ENCODE results near the gene SLC45A2. TPM values are rescaled to one million over a fixed set of nuclear protein-coding genes. Genes with fewer than 3 reads are reported as not detected.
"Not testable (repeated sequence)": the region's sequence is repeated elsewhere in the genome, so short reads cannot be mapped to it uniquely, and the experiment has no call there.

SLC45A2 gene, protein sequence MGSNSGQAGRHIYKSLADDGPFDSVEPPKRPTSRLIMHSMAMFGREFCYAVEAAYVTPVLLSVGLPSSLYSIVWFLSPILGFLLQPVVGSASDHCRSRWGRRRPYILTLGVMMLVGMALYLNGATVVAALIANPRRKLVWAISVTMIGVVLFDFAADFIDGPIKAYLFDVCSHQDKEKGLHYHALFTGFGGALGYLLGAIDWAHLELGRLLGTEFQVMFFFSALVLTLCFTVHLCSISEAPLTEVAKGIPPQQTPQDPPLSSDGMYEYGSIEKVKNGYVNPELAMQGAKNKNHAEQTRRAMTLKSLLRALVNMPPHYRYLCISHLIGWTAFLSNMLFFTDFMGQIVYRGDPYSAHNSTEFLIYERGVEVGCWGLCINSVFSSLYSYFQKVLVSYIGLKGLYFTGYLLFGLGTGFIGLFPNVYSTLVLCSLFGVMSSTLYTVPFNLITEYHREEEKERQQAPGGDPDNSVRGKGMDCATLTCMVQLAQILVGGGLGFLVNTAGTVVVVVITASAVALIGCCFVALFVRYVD
- total RNA-seq = 0.09 TPM in 1 of 2 replicates, not detected in the other

GRCh38 chr5:33984671-33985124 is at the start of gene SLC45A2:
TSS of gene SLC45A2 (minus strand) at chr5:33984693. CDS start at chr5:33984583, 110 bp downstream.
- no peak for DNase-seq

DNA sequence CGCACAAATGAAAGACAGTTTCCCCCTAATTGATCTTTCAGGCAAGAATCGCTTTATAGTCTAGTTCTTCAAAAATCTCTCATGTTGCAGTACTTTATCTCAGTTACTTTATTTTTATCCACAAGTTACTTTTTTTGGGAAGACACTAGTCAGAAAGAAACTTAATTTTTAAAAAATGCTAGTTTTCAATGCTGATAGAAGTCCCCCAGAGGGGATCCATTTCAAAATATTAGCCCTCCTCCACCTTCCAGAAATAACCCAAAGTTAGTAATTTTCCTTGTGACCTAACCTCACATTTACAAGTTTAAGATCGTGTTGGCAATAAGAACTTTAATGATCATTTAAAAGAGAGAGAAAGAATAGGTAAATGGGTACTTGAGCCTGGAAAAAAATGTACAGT is 47.5 kb upstream of the SLC45A2 start:
- DNase-seq = no peak

- no peak for DNase-seq
Observed at GRCh38 chr5:34031117-34031516, 46.6 kb upstream of the SLC45A2 start.

DNA sequence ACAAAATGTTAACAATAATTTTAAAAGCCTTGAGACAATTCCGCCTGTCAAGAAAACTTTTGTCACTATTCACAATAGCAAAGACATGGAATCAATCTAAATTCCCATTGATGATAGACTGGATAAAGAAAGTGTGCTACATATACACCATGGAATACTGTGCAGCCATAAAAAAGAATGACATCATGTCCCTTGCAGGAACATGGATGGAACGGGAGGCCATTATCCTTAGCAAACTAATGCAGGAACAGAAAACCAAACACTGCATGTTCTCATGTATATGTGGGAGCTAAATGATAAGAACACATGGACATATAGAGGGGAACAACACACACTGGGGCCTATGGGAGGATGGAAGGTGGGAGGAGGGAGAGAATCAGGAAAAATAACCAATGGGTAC is 46.1 kb upstream of the SLC45A2 start:
- not testable (repeated sequence) for DNase-seq

GRCh38 chr5:34030048-34030447 is 45.6 kb upstream of the SLC45A2 start:
- no peak for DNase-seq

DNA sequence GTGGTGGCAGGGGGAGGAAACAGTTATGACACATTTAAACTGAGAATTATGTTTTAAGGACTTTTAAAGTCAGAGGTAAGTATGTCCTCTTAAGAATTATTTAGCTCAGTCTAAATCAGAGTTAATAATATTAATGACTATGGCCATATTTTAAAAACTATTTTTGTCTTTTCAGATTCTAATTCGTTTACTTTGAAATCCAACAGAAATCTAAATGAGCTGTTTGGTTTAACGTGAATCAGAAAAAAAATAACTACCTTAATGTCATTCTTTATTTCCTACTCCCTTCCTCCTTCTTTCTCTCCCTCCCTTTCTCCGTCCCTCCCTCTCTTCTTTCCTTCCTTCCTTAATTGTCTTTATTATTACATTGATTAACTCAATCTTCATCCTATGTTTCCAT is 43.9 kb upstream of the SLC45A2 start:
- DNase-seq = no peak

GRCh38 chr5:34026089-34026761 is 41.7 kb upstream of the SLC45A2 start:
- no peak for DNase-seq

DNA sequence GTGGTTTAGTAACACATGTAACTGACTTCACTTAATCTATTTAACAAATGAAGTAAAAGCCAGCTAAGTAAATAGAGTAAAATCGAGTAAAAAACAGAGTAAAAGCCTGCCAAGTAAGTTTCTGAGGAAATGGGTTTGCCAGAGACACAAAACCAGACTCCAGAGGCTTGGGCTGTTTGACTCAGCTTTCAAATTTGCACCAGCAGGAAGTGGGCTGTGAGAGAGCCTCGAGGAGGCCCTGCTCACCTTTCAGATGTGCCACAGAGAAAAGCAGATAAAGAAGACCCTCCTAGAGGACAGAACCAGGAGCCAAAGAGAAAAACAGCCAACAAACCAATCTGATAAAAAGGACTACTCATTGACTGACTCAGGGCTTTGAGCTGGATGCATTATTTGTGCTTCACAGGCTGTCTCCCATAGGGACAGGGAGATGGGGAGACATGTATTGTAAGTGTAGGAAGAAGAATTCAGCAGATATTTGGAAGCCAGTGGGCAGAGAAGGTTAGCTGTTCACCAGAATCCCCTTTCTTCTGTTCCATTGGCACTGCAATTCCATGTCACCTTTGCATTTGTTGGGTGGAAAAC is 37.7 kb upstream of the SLC45A2 start:
- no peak for DNase-seq

DNA sequence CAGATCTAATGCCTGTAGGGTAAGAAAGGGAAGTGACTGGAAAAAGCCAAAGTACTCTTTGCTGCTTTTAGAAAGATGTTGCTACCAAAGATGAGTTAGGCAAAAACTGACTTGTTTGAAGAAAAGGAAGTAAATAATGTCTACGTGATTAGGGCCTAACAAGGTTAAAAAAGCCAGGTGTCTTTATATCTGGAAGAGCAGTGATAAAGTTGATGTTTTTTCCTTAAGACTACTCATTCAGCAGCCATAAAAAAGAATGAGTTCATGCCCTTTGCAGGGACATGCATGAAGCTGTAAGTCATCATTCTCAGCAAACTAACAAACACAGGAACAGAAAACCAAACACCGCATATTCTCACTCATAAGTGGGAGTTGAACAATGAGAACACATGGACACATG is 36.8 kb upstream of the SLC45A2 start:
- no peak for DNase-seq

GRCh38 chr5:34020726-34021125 is 36.2 kb upstream of the SLC45A2 start:
- DNase-seq = no peak

DNA sequence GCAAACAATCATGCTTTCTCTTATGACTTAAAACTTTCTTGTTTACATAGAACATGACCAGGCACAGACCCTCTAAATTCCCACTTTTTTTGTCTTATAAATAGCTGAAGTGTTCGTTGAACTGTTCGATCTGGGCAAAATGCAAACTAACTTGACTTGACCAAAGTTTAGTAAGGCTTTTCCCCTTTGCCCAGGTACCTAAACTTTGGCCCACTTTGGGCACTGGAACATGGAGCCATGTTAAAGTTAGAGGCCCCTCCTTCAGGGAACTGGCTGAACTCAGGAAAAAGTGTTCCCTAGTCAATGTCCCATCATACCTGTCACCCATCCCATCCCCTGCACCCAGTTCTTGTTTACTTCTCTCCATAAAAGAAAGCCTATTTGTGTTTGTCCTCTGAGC is 32.8 kb upstream of the SLC45A2 start:
- DNase-seq = no peak

DNA sequence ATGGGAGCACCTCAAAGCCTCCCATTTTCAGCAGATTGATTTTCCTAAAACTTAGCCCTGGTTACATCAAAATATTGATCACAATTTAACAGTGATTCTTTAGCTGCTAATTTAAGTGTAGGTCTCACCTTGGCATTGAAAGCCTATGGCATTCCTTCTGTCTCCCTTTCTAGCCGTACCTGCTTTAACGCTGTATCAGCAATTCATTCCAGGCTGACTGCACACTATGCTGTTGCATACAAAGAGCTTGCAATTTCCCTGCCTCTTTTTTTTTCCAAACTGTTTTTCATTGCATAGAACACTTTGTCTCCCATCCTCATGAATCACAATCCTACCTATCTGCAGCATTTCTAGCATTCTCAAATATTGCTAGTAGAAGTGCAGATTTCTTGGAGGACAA is 32.3 kb upstream of the SLC45A2 start:
- DNase-seq = no peak

GRCh38 chr5:34016222-34016621 is 31.7 kb upstream of the SLC45A2 start:
- DNase-seq = no peak

- DNase-seq = no peak
Observed at GRCh38 chr5:34015120-34015822, 30.8 kb upstream of the SLC45A2 start.

DNA sequence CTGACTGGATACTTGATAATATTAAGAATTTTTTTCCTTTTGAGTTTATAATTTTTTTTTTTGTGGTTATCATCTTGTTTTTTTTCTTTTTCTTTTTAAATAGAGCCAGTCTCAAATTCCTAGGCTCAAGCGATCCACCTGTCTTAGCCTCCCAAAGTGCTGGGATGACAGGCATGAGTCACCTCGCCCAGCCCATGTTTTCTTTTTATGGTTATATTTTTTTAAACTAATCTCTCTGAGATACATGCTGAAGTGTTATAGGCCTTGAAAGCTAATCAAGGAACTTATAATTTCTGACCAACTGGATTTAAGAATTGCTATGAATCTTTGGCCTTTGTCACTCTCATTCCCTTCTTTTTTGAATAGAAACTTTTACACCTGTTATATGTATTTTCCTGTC is 30.1 kb upstream of the SLC45A2 start:
- DNase-seq = no peak

DNA sequence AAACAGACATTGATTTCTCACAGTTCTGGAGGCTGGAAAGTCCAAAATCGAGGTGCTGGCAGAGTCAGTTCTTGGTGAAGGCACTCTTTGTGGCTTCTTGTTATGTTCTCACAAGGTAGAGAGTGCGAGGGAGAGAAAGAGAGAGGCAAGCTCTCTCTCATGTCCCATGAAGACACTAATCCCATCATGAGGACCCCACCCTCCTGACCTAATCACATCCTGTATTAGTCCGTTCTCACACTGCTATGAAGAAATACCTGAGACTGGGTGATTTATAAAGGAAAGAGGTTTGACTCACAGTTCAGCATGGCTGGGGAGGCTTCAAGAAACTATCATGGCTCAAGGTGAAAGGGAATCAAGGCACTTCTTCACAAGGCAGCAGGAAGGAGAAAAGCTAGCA is 29.1 kb upstream of the SLC45A2 start:
- no peak for DNase-seq

DNA sequence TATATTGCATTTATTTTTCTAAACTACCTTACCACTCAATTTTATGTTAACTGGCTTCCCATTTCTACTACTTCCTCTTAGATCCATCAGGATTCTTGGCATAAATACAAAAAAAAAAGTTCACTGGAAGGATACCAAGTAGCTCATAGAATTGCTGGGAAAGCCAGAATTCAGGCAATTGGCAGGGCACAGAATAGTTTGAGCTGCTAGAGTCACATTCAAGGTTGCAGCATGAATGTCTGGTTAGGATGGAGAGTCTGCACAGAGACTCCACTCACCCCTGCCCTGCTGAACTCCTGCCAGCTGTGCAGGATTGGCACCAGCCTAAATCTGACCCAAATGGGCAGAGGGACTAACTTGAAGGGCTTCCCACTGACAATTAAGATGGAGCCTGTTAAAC is 28.3 kb upstream of the SLC45A2 start:
- DNase-seq = peak; percentile 6

DNA sequence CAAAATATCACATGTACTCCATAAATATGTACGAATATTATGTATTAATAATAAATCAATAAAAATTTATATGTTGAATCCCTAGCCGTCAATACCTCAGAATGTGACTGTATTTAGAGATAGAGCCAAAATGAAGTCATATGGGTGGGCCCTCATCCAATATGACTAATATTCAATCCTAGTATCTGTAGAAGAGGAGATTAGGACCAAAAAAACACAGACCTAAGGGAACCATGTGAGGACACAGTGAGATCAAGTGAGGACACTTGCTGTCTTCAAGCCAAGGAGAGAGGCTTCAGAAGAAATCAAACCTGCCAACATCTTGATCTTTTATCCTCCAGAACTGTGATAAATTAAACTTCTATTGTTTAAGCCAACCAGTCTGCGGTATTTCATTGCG is 27.0 kb upstream of the SLC45A2 start:
- no peak for DNase-seq

GRCh38 chr5:34010146-34010545 is 25.7 kb upstream of the SLC45A2 start:
- DNase-seq = not testable (repeated sequence)

- no peak for DNase-seq
Observed at GRCh38 chr5:34009610-34010009, 25.1 kb upstream of the SLC45A2 start.

GRCh38 chr5:34008802-34009201 is 24.3 kb upstream of the SLC45A2 start:
- no peak for DNase-seq

Data from dermis blood vessel endothelial cell (primary cell).